ENCODE measurements around the gene SLC27A3. TPM values are rescaled to one million over a fixed set of nuclear protein-coding genes. Genes with fewer than 3 reads are reported as not detected.

Gene SLC27A3
- total and polyA plus RNA-seq, 2 of the 8 experiments (the other 6 are each of a cell fraction or from before 2014, with no cell fraction given): 39.1 to 40.1 TPM

GRCh38 chr1:153748903-153749302 is 26.3 kb upstream of the SLC27A3 start:
- Histone ChIP-seq H3K23me2 (ENCODE audit: low read depth, low read length) (no peaks in the 10 kb centered on the region), H3K4me2 (ENCODE audit: insufficient read depth in 1 of 2, low read depth in 2 of 2, low read length in 2 of 2) (no peak overlapping the region), H3K18ac (ENCODE audit: extremely low read depth, low read length) (no peak overlapping the region), H2BK20ac (ENCODE audit: low read length) (no peak overlapping the region), H4K5ac (ENCODE audit: insufficient read length, low read depth, low read length) (no peak overlapping the region), H3K23ac (ENCODE audit: insufficient read length) (no peak overlapping the region), H2BK120ac (replicated peaks; ENCODE audit: low read depth, low read length) (no peak overlapping the region), H3K14ac (ENCODE audit: insufficient read length) (no peak overlapping the region), H2AK5ac (ENCODE audit: low read depth, low read length) (no peak overlapping the region), H3K4me1 (replicated peaks in 1 of 4; ENCODE audit: control insufficient read depth in 3 of 4, insufficient read depth in 4 of 4, low read length in 3 of 4) (peaks cover 6 to 40% (median 17%) of the 10 kb centered on the region in 4 experiments; a peak in 6 of 7 replicates), H3K36me3 (ENCODE audit: control insufficient read depth in 2 of 4, insufficient read depth in 4 of 4, low read length in 3 of 4) (peaks cover 12 to 60% (median 37%) of the 10 kb centered on the region in 4 experiments), H3K27me3 (replicated peaks in 1 of 4; ENCODE audit: control insufficient read depth in 3 of 4, extremely low read depth in 1 of 4, insufficient read depth in 3 of 4, low read length in 3 of 4) (peaks cover 0 to 2% (median 0%) of the 10 kb centered on the region in 4 experiments; a peak in 1 of 7 replicates), H4K91ac (replicated peaks; ENCODE audit: insufficient read length, low read length) (no peak overlapping the region), H3K79me2 (ENCODE audit: control insufficient read depth in 1 of 2, insufficient read depth in 2 of 2, low read length in 2 of 2) (peaks cover 0 to 8% of the 10 kb centered on the region in 2 experiments; a peak in 2 of 4 replicates), H2BK5ac (ENCODE audit: low read depth, low read length) (no peak overlapping the region), H2BK15ac (ENCODE audit: low read length) (no peak overlapping the region), H4K20me1 (replicated peaks in 1 of 2; ENCODE audit: control insufficient read depth in 1 of 2, insufficient read depth in 2 of 2, low read length in 2 of 2) (no peaks in the 10 kb centered on the region), H2AFZ (ENCODE audit: low read length) (no peak overlapping the region), H4K8ac (ENCODE audit: extremely low read depth, insufficient read depth, low read length) (no peak overlapping the region), H3K9me3 (ENCODE audit: insufficient read depth in 2 of 2, low read depth in 1 of 2, low read length in 1 of 2) (no peaks in the 10 kb centered on the region), H3K9ac (replicated peaks in 1 of 4; ENCODE audit: extremely low read depth in 1 of 4, low read depth in 3 of 4, low read length in 3 of 4) (no peak overlapping the region), H2BK12ac (ENCODE audit: low read depth, low read length) (no peak overlapping the region), H3K79me1 (ENCODE audit: low read depth, low read length) (no peaks in the 10 kb centered on the region), H3K27ac (ENCODE audit: low read depth, low read length) (no peak overlapping the region), H3K56ac (replicated peaks; ENCODE audit: insufficient read length, low read depth, low read length) (no peak overlapping the region), H3K4me3 (ENCODE audit: extremely low read depth in 1 of 4, insufficient read depth in 2 of 4, low read depth in 3 of 4, low read length in 4 of 4) (no peak overlapping the region), H3K4ac (replicated peaks; ENCODE audit: insufficient read length, low read depth, low read length) (no peak overlapping the region)
- no peak for DNase-seq (ENCODE audit: low read depth in 1 of 2, low spot score in 2 of 2)
- WGBS, 2 experiments (ENCODE audit: extremely low coverage in 1 of 2, insufficient coverage in 1 of 2, insufficient read length in 1 of 2, insufficient replicate concordance in 2 of 2, low coverage in 1 of 2, low lambda C conversion rate in 2 of 2, missing lambda C conversion rate in 1 of 2): 91% methylated on average over 2 of the region's 2 CpGs; no CpG with 5 or more reads in 1 of the 2 experiments
- FAIRE-seq: no peak
- ChIA-PET POLR2A (ENCODE audit: partially characterized antibody) (interaction anchor here (0.6 to 1.4 kb wide), 8 partner anchors 11 to 71 kb away, joined by 3 to 7 read pairs (median 4); partner anchors contain the start of genes NPR1 and SLC27A3), CTCF (ENCODE audit: partially characterized antibody) (interaction anchor here (0.6 to 16.7 kb wide), 20 partner anchors 10 to 1261 kb away, joined by 3 to 190 read pairs (median 6); partner anchors contain the start of gene NPR1)
- TF ChIP-seq TBP (IDR thresholded peaks at IDR 0.05; ENCODE audit: low read depth, low read length): no peak
- no peak for TF ChIP-seq SUZ12 (IDR thresholded peaks at IDR 0.05; ENCODE audit: low read length)
- TF ChIP-seq RXRA (IDR thresholded peaks at IDR 0.05; ENCODE audit: insufficient read depth, low read depth, low read length): no peak
- TF ChIP-seq GABPA (IDR thresholded peaks at IDR 0.05; ENCODE audit: borderline replicate concordance, insufficient read depth, low read length): no peak
- no peak for TF ChIP-seq BRCA1 (IDR thresholded peaks at IDR 0.05; ENCODE audit: low read depth, low read length)
- TF ChIP-seq ATF2 (IDR thresholded peaks at IDR 0.05; ENCODE audit: low read length): no peak
- TF ChIP-seq MAFK (IDR thresholded peaks at IDR 0.05; ENCODE audit: low read depth, low read length): no peak

Measured in H1 (cell line).